Natural killer cell (primary cell): ENCODE data around the gene CDH2. TPM values are rescaled to one million over a fixed set of nuclear protein-coding genes. Genes with fewer than 3 reads are reported as not detected.

Experiments
- ATAC-seq, 3 donors: fragments of 150-1000 bp in 2 of 3; fragments of 200-7000 bp in 1 of 3; cut with Tn5 transposase; 1 replicate in 1 of 3; 2 replicates in 2 of 3; pipeline ENCODE4 v1.10.0; 2021; ENCODE audit warnings: mild to moderate bottlenecking in 2 of 3, moderate library complexity in 2 of 3
- DNase-seq, 2 donors: peaks; one replicate each; pipeline versions ENCODE4 v3.0.0 to v3.0.0-alpha.2; 2013 to 2021; ENCODE audit warnings: mixed read lengths in 1 of 2
- H3K27ac ChIP-seq: one replicate; pipeline ENCODE4 v1.5.1; 2013; ENCODE audit warnings: mild to moderate bottlenecking, low read length
- H3K27me3 ChIP-seq: one replicate; pipeline ENCODE4 v1.6.1; 2013; ENCODE audit warnings: low read length; ENCODE audit not compliant: control insufficient read depth, insufficient read depth
- H3K36me3 ChIP-seq: one replicate; pipeline ENCODE4 v1.6.1; 2013; ENCODE audit warnings: low read length; ENCODE audit not compliant: control insufficient read depth, insufficient read depth
- H3K4me1 ChIP-seq: one replicate; pipeline ENCODE4 v1.6.1; 2013; ENCODE audit warnings: low read length; ENCODE audit not compliant: control insufficient read depth, insufficient read depth
- H3K4me3 ChIP-seq: one replicate; pipeline ENCODE4 v1.5.1; 2013; ENCODE audit warnings: low read length
- H3K9me3 ChIP-seq: one replicate; pipeline ENCODE4 v1.6.1; 2013; ENCODE audit warnings: low read length; ENCODE audit not compliant: control insufficient read depth, insufficient read depth
- H3K27ac Mint-ChIP-seq, 2 donors: one replicate each; pipeline ENCODE4 v1.8.0; 2022; ENCODE audit warnings: mild to moderate bottlenecking in 2 of 2, mixed read lengths in 2 of 2, moderate library complexity in 1 of 2
- H3K27me3 Mint-ChIP-seq, 2 donors: one replicate each; pipeline ENCODE4 v1.8.0; 2022; ENCODE audit warnings: low read depth in 2 of 2, mixed read lengths in 2 of 2
- H3K36me3 Mint-ChIP-seq: one replicate; pipeline ENCODE4 v1.8.0; 2022; ENCODE audit warnings: mixed read lengths
- H3K4me1 Mint-ChIP-seq, 2 donors: one replicate each; pipeline ENCODE4 v1.8.0; 2022; ENCODE audit warnings: mixed read lengths in 2 of 2
- H3K4me3 Mint-ChIP-seq: one replicate; pipeline ENCODE4 v1.8.0; 2022; ENCODE audit warnings: mild to moderate bottlenecking, moderate library complexity, mixed read lengths
- H3K9me3 Mint-ChIP-seq, 2 donors: one replicate each; pipeline ENCODE4 v1.8.0; 2022; ENCODE audit warnings: mixed read lengths in 2 of 2
- WGBS: methylation state at CpG from one replicate; pipeline ENCODE4 v1.1.7; 2013; ENCODE audit warnings: missing lambda C conversion rate; ENCODE audit not compliant: insufficient coverage; 5-methylcytosine and 5-hydroxymethylcytosine counted together
- intact Hi-C: fragments of 100-400 bp; cut with micrococcal nuclease; formaldehyde crosslinking; loops from one replicate; pipeline ENCODE4 v1.14.2; 2022
- total RNA-seq, 4 donors: library from RNA; stranded (reverse); fragments of 120-200 nt in 1 of 4; gene quantifications; one replicate each; pipeline versions ENCODE4 v1.2.3 to v1.2.4, GENCODE V29; 2013 to 2022
- TF ChIP-seq, protein P1 (sequence below): fragments of 200-600 bp; IDR thresholded peaks from one replicate; pipeline ENCODE4 v1.8.0; 2022; ENCODE audit warnings: antibody characterized with exemption

Gene CDH2
- total RNA-seq, 3 donors from 2014 or later (not counting 1 experiment from before 2014, with no cell fraction given), result 0.09 to 0.35 (median 0.26) TPM

DNA sequence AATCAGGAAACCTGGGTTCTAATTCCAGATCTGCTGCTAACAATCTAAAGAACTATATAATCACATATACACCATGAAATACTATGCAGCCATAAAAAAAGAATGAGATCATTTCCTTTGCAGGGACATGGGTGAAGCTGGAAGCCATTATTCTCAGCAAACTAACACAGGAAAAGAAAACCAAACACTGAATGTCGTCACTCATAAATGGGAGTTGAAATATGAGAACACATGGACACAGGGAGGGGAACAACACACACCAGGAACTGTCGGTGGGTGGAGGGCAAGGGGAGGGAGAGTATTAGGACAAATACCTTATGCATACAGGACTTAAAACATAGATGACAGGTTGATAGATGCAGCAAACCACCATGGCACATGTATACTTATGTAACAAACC, 33.2 kb downstream of the CDH2 start:
- H3K27ac ChIP-seq, result no peak overlapping the region
- H3K9me3 ChIP-seq, result no peaks in the 10 kb centered on the region
- TF ChIP-seq, protein P1, sequence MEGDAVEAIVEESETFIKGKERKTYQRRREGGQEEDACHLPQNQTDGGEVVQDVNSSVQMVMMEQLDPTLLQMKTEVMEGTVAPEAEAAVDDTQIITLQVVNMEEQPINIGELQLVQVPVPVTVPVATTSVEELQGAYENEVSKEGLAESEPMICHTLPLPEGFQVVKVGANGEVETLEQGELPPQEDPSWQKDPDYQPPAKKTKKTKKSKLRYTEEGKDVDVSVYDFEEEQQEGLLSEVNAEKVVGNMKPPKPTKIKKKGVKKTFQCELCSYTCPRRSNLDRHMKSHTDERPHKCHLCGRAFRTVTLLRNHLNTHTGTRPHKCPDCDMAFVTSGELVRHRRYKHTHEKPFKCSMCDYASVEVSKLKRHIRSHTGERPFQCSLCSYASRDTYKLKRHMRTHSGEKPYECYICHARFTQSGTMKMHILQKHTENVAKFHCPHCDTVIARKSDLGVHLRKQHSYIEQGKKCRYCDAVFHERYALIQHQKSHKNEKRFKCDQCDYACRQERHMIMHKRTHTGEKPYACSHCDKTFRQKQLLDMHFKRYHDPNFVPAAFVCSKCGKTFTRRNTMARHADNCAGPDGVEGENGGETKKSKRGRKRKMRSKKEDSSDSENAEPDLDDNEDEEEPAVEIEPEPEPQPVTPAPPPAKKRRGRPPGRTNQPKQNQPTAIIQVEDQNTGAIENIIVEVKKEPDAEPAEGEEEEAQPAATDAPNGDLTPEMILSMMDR, result no peak
- no peak overlapping the region for H3K4me3 ChIP-seq
- no peaks in the 10 kb centered on the region for H3K36me3 Mint-ChIP-seq
- intact Hi-C loops, result no loop called here
- no peaks in the 10 kb centered on the region for H3K4me1 ChIP-seq
- no peak for DNase-seq
- no peaks in the 10 kb centered on the region for H3K27me3 ChIP-seq
- H3K9me3 Mint-ChIP-seq, result peaks cover 6 to 14% of the 10 kb centered on the region in 2 donors
- no peak for ATAC-seq
- H3K27me3 Mint-ChIP-seq, result no peaks in the 10 kb centered on the region
- H3K4me1 Mint-ChIP-seq, result no peaks in the 10 kb centered on the region
- H3K4me3 Mint-ChIP-seq, result no peak overlapping the region
- no peaks in the 10 kb centered on the region for H3K36me3 ChIP-seq
- H3K27ac Mint-ChIP-seq, result no peak overlapping the region
- WGBS, result 86% methylated on average over 2 of the region's 2 CpGs

DNA sequence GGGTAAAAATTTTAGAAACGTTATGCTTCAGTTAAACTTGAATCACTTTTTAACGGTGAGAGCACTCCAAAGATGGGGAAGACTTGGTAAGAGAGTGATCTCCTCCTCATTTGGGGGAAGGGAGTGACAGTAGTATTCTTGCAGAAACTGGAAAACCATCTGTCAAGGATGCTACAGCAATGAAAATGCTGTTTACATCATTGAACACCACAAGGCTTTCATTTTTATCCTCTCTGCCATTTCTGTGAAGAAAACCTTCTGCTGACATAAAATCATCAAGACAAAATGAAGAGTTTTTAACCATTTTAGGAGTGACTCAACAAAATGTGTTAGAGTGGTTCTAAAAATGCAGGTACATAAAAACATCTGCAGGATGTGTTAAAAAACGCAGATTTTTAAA, 38.1 kb downstream of the CDH2 start:
- Mint-ChIP-seq H3K27ac (no peak overlapping the region), H3K9me3 (peaks cover 7 to 16% of the 10 kb centered on the region in 2 donors), H3K36me3 (no peaks in the 10 kb centered on the region), H3K4me1 (no peaks in the 10 kb centered on the region), H3K4me3 (no peak overlapping the region), H3K27me3 (no peaks in the 10 kb centered on the region)
- Histone ChIP-seq H3K4me3 (no peak overlapping the region), H3K4me1 (no peaks in the 10 kb centered on the region), H3K9me3 (no peaks in the 10 kb centered on the region), H3K27ac (no peak overlapping the region), H3K27me3 (no peaks in the 10 kb centered on the region), H3K36me3 (no peaks in the 10 kb centered on the region)
- ATAC-seq, result no peak
- TF ChIP-seq, protein P1, result no peak
- 85% methylated on average over 3 of the region's 3 CpGs for WGBS
- no peak for DNase-seq
- intact Hi-C loops, result no loop called here

DNA sequence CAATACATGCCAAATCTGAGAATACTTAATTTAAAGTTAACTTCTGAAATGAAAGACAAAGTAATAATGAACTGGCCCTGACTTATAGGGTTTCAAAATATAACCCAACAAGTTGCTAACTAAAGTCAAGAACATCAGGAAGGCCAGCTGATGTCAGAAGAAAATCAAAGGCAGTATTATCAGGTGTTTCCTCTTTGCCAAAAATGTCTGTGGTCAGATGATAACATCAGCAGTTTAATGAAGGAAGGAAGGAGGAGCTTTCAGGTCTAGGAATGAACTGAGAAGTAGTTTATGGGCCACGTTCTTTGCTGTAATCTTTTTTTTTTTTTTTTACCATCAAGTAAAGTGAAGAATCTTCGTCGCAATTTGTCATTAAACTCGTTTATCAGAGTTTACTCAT, 40.9 kb downstream of the CDH2 start:
- TF ChIP-seq, protein P1, result no peak
- no peak overlapping the region for H3K27ac ChIP-seq
- H3K36me3 Mint-ChIP-seq, result no peaks in the 10 kb centered on the region

DNA sequence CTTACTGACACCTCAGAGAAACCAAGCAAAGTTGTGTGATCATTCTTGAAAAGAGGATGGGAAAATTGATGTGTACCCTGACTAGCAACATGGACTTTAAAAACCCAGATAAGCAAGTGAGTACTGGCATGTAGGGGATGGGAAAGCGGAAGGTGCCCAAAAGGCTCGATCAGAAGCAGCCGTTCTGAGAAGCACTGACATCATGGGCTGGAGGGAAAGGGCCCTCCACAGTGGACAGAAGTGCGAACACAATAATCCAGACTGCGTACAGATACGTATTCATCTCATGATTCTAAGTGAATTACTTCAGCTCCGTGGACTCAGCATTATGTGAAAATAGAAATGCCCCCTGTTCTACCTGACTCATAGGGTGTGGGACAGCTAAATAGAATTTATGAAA, 42.2 kb downstream of the CDH2 start:
- TF ChIP-seq, protein P1, result no peak
- Mint-ChIP-seq H3K9me3 (peaks cover 5 to 9% of the 10 kb centered on the region in 2 donors), H3K27me3 (no peaks in the 10 kb centered on the region), H3K4me1 (no peaks in the 10 kb centered on the region), H3K36me3 (no peaks in the 10 kb centered on the region), H3K4me3 (no peak overlapping the region), H3K27ac (no peak overlapping the region)
- Histone ChIP-seq H3K4me1 (no peaks in the 10 kb centered on the region), H3K27me3 (no peaks in the 10 kb centered on the region), H3K9me3 (no peaks in the 10 kb centered on the region), H3K4me3 (no peak overlapping the region), H3K36me3 (no peaks in the 10 kb centered on the region), H3K27ac (no peak overlapping the region)
- no peak for ATAC-seq
- WGBS, result 95% methylated on average over 7 of the region's 7 CpGs
- DNase-seq, result no peak
- intact Hi-C loops, result no loop called here

More for the DNA sequence above, 40.9 kb downstream of the CDH2 start:
- H3K27me3 Mint-ChIP-seq, result no peaks in the 10 kb centered on the region
- H3K4me3 Mint-ChIP-seq, result no peak overlapping the region
- peaks cover 7 to 13% of the 10 kb centered on the region in 2 donors for H3K9me3 Mint-ChIP-seq
- ATAC-seq (no peak), DNase-seq (no peak)
- Histone ChIP-seq H3K4me1 (no peaks in the 10 kb centered on the region), H3K9me3 (no peaks in the 10 kb centered on the region), H3K4me3 (no peak overlapping the region), H3K27me3 (no peaks in the 10 kb centered on the region), H3K36me3 (no peaks in the 10 kb centered on the region)
- WGBS, result 0% methylated on average over 1 of the region's 4 CpGs
- intact Hi-C loops, result no loop called here
- no peaks in the 10 kb centered on the region for H3K4me1 Mint-ChIP-seq
- no peak overlapping the region for H3K27ac Mint-ChIP-seq
